CD4-positive, alpha-beta T cell treated with Interleukin-6 at 100 ng/mL for 8 hours (primary cell): ENCODE measurements around the gene DNASE1L3.
A peak's percentile ranks its signal among the peaks of the same experiment; 100 is the strongest.
"Not testable (repeated sequence)": the region's sequence is repeated elsewhere in the genome, so short reads cannot be mapped to it uniquely, and the experiment has no call there.

ENCODE experiments used
- DNase-seq: peaks from one replicate; pipeline ENCODE4 v3.0.0-alpha.2; 2020; ENCODE audit warnings: mixed read lengths, low spot score

Gene DNASE1L3

GRCh38 chr3:58236527-58237237 is 25.9 kb upstream of the DNASE1L3 start:
- no peak for DNase-seq

- DNase-seq: no peak
Observed at GRCh38 chr3:58235970-58236369, 25.2 kb upstream of the DNASE1L3 start.

GRCh38 chr3:58234516-58234931 is 23.8 kb upstream of the DNASE1L3 start:
- no peak for DNase-seq

- DNase-seq: no peak
Observed at GRCh38 chr3:58231666-58232065, 20.9 kb upstream of the DNASE1L3 start.

GRCh38 chr3:58230876-58231552 is 20.2 kb upstream of the DNASE1L3 start:
- no peak for DNase-seq

- not testable (repeated sequence) for DNase-seq
Observed at GRCh38 chr3:58227933-58228332, 17.2 kb upstream of the DNASE1L3 start.

DNA sequence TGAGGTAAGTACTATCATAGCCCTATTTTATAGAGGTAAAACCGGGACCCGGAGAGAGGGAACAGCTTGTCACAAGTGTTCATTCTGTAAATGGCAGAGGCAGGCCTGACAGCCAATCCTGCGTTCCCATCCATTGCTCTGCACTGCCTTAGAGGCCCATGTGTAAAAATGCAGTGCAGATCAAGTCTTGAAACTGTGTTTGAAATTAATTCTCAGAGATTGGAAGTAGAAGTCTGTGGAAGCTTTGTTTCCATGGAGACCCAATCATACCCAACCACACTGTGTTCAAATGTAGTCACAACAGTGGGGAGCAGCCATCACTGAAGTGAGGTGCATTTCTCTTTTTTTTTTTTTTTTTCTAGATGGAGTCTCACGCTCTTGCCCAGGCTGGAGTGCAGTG is 13.1 kb upstream of the DNASE1L3 start:
- no peak for DNase-seq

- DNase-seq: no peak
Observed at GRCh38 chr3:58222161-58222724, 11.5 kb upstream of the DNASE1L3 start.

GRCh38 chr3:58218904-58219303 is 8.1 kb upstream of the DNASE1L3 start:
- no peak for DNase-seq

DNA sequence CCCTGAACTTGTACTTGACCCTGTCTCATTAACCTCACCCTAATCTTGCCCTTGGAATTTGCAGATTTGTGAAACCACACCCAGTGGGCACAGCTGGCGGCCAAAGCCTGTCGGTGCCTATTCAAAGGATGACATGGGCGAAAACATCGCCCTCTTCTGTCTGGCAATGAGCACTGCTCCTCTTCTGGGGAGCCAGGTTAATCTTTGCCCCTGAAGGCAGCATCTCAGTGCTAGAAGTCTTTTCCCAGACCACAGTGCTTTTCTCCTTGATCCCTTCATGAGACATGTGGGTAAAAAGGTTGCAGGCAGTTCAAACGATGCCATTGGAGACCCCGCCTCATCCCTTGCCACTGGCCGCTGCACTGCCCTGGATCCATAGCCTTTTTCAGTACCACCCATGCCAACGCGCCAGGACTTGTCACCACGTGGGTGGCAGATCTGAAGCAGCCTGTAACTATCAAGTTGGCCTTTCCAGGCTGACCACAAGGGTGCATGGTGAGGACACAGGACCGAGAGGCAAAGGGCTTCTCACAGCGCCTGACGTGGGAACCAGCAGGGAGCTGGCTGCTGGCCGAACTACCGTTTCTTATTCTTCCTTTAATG is 6.5 kb upstream of the DNASE1L3 start:
- peak; percentile 61 for DNase-seq

GRCh38 chr3:58216496-58217195 is 5.9 kb upstream of the DNASE1L3 start:
- no peak for DNase-seq

- no peak for DNase-seq
Observed at GRCh38 chr3:58215317-58216025, 4.7 kb upstream of the DNASE1L3 start.

DNA sequence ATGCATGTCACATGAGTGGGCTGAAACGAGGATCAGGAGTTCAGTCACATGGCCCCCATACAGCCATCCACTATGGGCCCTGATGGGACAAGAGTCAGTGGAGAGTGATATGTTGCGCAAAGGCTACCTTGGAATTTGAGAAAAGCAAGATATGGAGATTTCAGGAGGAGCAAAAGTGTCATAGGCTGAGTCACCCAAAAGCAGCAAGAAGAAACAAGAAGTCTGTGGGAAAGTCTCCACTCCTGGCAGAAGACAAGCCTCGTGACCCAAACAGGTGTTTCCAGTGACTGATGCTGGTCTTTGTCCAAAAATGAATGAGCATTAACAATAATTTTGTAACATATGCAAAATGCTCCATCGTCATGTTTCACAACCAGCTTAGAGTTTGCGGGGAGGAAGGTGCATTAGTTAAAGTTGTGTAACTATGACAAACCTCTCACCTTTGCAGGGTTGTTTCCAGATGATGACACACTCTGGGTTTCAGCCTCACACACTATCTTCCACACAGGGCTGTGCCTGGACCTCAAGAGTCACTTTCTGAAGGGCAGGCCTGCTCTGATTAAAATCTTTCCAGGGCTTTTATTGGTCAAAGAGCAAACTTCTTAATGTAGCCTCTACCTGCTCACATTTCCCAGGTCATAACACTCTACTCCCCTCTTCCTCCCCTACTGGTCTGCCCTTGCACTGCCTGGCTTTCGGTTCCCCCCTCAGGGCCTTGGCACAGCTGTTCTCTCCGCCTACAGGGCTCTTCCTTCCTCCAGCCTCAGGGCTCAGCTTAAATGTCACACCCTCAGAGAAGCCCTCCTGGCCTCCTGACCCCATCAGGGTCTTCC is 3.9 kb upstream of the DNASE1L3 start:
- DNase-seq: no peak

DNA sequence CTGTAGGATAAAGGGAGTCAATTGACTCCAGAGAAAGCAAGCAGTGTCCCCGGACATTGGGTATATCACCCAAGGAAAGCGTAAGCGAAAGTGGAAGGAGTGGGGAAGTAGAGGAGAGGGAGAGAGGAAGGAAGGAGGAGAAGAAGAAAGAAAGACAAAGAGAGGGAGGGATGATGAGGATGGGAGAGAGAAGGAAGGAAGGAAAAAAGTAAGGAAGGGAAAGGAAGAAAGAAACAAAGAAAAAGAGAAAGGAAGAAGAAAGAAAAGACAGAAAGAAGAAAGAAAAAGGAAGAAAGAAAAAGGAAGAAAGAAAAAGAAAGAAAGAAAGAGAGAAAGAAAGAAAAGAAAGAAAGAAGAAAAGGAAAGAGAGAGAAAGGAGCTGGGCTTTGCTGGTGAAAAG is 839 bp downstream of the DNASE1L3 start:
- DNase-seq: no peak

GRCh38 chr3:58207954-58208353 is 2.8 kb downstream of the DNASE1L3 start:
- DNase-seq: no peak

DNA sequence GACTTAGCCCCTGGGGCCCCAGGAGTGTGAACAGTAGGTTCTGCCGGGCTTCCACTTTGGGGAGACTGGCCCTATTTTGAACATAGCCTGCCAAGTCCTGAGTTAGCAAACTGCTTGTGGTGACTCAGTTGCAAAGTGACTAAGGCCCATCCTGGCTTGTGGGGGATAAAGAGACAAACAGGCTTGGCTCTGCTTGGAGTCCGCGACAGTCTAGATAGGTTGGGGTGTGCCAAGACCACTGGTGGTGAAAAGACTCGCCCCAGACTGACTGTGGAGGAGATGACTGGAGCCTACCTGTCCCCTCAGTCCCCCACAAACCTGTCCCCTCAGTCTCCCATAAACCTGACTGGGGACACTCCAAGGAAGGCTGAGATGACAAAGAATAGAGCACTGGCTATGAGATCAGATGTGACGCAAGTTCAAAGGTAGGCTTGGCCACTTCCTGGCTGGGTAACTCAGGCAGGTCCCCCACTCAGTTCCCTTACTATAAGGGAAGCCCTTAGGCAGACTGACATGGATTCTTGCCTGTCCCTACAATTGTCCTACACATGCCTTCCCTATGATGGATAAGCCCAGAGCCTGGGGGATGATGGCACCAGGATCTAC is 4.3 kb downstream of the DNASE1L3 start:
- DNase-seq: no peak

- DNase-seq: no peak
Observed at GRCh38 chr3:58205981-58206380, 4.8 kb downstream of the DNASE1L3 start.

DNA sequence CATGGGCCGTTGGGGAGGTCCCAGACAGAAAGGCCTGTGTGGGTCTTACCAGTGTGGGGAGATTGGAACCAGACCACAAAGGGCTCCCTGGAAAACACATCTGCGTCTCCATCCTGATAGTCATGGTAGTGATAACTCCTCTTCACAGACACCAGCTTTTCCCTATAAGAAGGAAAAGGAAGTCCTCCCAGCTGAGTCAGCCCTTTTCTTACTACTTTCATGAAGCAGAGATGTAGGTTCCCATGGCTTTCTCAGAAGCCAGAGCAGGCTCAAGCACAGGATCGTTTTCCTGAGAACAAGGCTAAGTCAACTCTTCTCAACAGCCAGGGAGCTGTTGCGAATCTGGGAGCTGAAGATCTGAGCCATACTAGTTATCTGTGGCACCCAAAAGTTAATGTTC is 6.1 kb downstream of the DNASE1L3 start:
- DNase-seq: no peak

GRCh38 chr3:58203541-58203940 is 7.2 kb downstream of the DNASE1L3 start:
- DNase-seq: no peak

GRCh38 chr3:58202917-58203360 is 7.8 kb downstream of the DNASE1L3 start:
- no peak for DNase-seq
